ENCODE results near the gene PPCDC. TPM values are rescaled to one million over a fixed set of nuclear protein-coding genes. Genes with fewer than 3 reads are reported as not detected.

PPCDC gene
- total RNA-seq, 1 donor from 2014 or later, result 7.2 TPM

DNA sequence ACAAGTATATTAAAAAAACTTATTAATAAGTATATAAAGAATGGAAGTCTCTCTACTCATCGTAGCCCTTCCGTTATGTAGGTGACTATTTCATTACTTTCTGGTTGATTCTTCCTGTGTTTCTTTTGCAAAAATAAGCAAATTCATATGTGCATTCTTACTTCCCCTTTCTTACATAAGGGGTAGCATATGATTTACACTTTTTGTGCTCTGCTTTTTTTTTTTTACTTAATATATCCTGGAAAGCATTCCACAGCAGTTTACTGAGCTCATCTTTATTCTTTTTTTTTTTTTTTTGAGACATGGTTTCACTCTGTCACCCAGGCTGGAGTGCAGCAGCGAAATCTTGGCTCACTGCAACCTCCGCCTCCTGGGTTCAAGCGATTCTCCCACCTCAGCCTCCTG is 15.2 kb upstream of the PPCDC start:
- intact Hi-C loops (cut with DNase I), result no loop called here
- DNase-seq (ENCODE audit: low spot score), result no peak

GRCh38 chr15:75008629-75009326 is 14.6 kb upstream of the PPCDC start:
- DNase-seq (ENCODE audit: low spot score), result no peak
- intact Hi-C loops (cut with DNase I), result no loop called here

DNA sequence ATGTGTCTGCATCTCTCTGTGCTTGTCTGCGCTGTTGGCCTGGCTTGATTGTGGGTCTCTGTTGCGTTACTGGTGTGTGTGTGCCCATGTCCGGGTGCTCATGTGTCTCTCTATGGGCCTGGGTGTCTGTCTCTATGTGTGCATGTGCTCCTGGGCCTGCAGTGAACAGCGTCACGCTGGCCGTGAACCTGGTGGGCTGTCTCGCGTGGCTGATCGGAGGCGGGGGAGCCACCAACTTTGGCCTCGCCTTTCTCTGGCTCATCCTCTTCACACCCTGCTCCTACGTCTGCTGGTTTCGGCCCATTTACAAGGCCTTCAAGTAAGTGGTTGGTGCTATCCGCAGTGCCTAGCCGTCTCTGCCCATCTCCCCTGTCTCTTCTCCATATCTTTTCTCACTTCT is 7.0 kb upstream of the PPCDC start:
- no peak for DNase-seq (ENCODE audit: low spot score)
- intact Hi-C loops (cut with DNase I), result no loop called here

DNA sequence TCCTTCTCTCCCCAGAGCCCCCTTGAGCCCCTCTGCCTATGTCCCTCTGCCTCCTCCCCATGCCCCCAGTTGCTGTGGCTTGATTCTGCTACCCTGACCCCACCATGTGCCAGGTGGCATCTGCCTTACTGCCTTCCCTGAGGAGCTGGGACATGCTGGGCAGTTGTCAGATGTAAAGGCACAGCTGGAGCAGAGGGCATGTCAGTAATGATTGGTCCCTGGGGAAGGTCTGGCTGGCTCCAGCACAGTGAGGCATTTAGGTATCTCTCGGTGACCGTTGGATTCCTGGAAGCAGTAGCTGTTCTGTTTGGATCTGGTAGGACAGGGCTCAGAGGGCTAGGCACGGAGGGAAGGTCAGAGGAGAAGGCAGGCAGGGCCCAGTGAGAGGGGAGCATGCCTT is 3.5 kb upstream of the PPCDC start:
- intact Hi-C loops (cut with DNase I), result loop anchor here (5.0 to 10.0 kb wide), 2 partner anchors 58 to 285 kb away; no protein-coding TSS in a partner anchor
- DNase-seq (ENCODE audit: low spot score), result no peak

GRCh38 chr15:75021341-75021740 is 2.0 kb upstream of the PPCDC start:
- intact Hi-C loops (cut with DNase I), result loop anchor here (5.0 to 10.0 kb wide), 2 partner anchors 59 to 283 kb away; no protein-coding TSS in a partner anchor
- DNase-seq (ENCODE audit: low spot score), result no peak

- intact Hi-C loops (cut with DNase I), result loop anchor here (5.0 to 10.0 kb wide), 2 partner anchors 60 to 282 kb away; no protein-coding TSS in a partner anchor
Measured at GRCh38 chr15:75022783-75023180, 608 bp upstream of the PPCDC start.

DNA sequence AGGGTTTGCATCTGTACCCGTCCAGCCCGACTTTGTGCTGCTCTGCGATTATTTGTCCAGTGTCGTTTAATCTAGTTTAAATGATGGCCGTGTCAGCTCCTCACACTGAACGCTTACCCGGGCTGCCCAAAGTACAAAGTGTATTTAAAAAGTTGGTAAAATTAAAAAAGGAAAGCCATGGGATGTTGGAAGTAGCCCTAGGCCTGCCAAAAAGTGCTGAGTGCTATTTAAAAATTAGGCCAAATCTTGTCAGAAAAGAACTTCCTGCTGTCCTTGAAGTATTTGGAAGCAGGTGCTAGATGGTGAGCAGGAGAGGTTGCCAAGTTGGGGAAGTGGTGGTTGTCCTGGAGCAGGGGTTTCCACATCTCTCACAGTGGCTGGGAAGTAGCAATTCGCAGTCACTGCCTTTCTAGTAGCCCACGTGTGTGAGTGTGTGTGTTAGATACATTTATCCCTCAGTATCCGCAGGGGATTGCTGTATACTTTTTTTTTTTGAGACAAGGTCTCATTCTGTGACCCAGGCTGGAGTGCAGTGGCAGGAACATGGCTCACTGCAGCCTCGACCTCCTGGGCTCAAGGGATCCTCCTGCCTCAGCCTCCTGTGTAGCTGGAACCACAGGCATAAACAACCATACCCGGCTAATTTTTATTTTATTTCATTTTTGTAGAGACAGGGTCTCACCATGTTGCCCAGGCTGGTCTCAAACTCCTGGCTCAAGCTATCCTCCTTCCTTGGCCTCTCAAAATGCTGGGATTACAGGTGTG is 664 bp downstream of the PPCDC start:
- no peak for DNase-seq (ENCODE audit: low spot score)
- intact Hi-C loops (cut with DNase I), result loop anchor here (5.0 to 10.0 kb wide), 2 partner anchors 62 to 281 kb away; no protein-coding TSS in a partner anchor

More at GRCh38 chr15:75022783-75023180, 608 bp upstream of the PPCDC start:
- no peak for DNase-seq (ENCODE audit: low spot score)

DNA sequence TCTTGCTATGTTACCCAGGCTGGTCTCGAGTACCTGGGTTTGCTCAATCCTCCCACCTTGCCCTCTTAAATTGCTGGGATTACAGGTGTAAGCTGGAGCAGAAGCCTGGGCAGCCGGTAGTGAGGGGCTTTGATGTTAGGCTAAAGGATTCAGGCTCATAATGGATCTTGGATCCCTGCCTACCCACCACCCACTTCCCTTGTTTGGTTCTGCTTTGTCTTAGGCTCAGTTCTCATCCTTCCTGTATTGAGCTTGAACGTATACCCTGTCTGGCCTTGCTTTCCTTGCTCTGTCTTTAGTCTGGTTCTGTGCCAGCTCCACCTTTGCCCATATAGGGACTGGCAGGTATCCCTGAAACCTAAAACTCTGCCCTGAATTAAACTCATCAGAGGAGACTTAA is 1.7 kb downstream of the PPCDC start:
- DNase-seq (ENCODE audit: low spot score), result no peak
- intact Hi-C loops (cut with DNase I), result loop anchor here (10.0 kb wide), 1 partner anchor 280 kb away; no protein-coding TSS in a partner anchor

GRCh38 chr15:75025548-75026260 is 2.3 kb downstream of the PPCDC start:
- intact Hi-C loops (cut with DNase I), result loop anchor here (10.0 kb wide), 1 partner anchor 279 kb away; no protein-coding TSS in a partner anchor
- DNase-seq (ENCODE audit: low spot score), result no peak

- intact Hi-C loops (cut with DNase I), result loop anchor here (10.0 kb wide), 1 partner anchor 277 kb away; no protein-coding TSS in a partner anchor
- DNase-seq (ENCODE audit: low spot score), result no peak
Measured at GRCh38 chr15:75027551-75027950, 4.2 kb downstream of the PPCDC start.

DNA sequence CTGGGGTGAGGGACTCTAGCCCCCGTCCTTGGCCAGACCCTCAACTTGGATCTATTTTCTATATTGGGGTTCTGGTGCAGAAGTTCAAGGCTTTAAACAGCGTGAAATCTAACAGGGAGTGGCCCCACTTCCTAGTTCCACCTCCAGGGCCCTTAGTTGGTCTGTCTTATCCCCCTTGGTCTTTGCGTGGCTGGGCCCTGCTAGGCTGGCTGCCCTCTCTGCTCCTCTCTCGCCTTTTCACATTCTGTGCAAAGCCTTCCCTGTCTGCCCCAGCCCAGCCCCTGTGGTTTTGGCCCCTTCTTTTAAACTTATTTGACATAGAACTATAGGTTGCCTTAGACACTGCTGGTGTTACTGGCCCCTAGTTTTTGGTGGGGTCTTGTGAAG is 5.6 kb downstream of the PPCDC start:
- no peak for DNase-seq (ENCODE audit: low spot score)
- intact Hi-C loops (cut with DNase I), result loop anchor here (1.0 to 10.0 kb wide), 3 partner anchors 14 to 276 kb away; no protein-coding TSS in a partner anchor

- DNase-seq (ENCODE audit: low spot score), result peak; percentile 96
- intact Hi-C loops (cut with DNase I), result loop anchor here (1.0 to 10.0 kb wide), 3 partner anchors 13 to 275 kb away; no protein-coding TSS in a partner anchor
Measured at GRCh38 chr15:75029378-75030022, 6.1 kb downstream of the PPCDC start.

GRCh38 chr15:75030023-75030413 is 6.6 kb downstream of the PPCDC start:
- no peak for DNase-seq (ENCODE audit: low spot score)
- intact Hi-C loops (cut with DNase I), result no loop called here

DNA sequence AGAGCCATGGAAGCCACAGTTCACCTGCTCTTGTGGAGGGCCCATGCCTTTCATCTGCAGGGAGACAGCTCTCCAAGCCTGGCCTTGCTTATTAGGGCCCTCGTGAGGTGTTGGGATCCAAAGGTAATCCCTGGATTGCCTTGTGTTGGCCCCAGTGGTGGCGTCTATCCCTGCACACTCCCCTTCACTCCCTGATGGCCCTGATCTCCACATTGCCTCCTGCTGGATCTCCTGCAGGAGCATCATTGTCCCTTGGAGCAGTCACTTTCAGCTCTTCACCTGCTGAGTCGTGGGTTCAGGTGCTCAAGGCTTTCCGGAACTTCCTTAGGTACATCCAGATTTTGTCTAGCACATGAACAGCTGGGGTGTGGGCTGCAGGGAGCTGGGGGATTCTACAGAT is 7.0 kb downstream of the PPCDC start:
- intact Hi-C loops (cut with DNase I), result no loop called here
- DNase-seq (ENCODE audit: low spot score), result no peak

DNA sequence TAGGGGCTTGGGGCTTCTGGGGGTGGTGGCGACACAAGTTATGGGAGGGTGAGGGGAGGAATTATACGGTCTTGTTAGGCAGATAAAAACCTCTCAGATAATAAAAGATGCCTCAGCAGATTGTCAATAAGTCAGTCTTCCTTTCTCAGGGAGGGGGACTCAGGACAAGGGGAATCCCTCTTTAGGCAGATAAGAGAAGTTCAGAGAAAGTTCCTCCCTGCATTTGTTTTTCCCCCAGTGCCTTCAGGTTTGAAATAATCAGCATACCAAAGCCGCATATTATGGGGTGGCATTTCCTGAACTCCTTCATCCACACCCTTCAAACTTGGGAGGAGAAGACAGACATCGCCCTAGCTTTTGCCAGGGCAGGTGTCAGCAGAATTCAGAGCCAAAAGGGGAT is 8.5 kb downstream of the PPCDC start:
- intact Hi-C loops (cut with DNase I), result no loop called here
- no peak for DNase-seq (ENCODE audit: low spot score)

DNA sequence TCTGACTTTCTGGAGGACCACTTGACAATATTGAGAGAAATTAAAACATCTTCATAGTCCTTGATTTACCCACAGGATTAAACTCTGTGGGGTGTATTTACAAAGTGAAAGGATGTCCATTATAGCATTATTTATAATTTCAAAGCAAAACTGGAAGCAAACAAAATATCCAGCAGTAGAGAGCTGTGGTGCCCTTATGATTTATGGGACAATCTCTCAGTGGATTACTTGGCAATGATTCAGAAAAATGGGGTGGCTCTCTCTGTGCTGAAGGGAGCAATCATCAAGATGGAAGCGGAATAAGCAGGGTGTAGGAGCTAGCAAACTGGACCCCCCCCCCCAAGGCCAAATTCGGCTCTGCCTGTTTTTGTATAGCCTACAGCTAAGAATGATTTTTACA is 9.0 kb downstream of the PPCDC start:
- intact Hi-C loops (cut with DNase I), result no loop called here
- DNase-seq (ENCODE audit: low spot score), result no peak

DNA sequence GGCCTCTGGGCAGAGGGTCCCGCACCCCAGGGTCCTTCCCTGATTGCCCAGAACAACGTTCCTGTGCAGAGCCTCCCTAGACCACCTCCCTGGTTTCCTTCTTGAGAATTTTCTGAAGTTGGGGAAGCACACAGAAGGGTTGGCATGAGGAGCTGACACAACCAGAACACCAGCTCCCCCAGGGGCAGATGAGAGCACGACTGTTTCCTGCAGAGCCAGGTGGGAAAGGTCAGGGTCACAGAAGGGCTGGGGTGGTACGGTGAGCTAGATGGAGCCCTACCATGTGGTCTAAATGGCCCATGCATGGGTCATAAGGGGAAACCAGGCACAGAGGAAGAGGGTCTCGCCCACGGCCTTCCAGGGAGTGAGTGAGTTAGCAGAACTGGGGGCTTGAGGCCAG is 10.4 kb downstream of the PPCDC start:
- no peak for DNase-seq (ENCODE audit: low spot score)

DNA sequence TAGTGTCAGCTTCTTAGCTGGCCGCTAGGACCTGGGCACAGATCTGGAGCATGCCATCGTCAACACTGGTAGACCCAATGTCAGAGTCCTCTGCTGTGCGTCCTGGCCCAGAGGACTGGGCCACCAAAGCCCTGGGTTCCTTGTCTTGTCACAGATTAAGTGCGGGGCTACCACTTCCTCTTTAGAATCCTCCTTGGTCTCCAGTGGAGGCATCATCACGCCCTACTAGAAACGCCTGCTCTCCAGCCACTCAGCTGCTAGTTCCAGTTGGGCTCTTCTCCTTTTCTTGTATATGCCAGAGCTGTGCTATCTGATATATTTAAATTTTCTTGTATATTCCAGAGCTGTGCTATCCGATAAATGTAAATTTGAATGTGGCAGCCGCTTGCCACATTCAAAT is 11.2 kb downstream of the PPCDC start:
- DNase-seq (ENCODE audit: low spot score), result no peak
- intact Hi-C loops (cut with DNase I), result no loop called here

More for the DNA sequence above, 10.4 kb downstream of the PPCDC start:
- intact Hi-C loops (cut with DNase I), result no loop called here

DNA sequence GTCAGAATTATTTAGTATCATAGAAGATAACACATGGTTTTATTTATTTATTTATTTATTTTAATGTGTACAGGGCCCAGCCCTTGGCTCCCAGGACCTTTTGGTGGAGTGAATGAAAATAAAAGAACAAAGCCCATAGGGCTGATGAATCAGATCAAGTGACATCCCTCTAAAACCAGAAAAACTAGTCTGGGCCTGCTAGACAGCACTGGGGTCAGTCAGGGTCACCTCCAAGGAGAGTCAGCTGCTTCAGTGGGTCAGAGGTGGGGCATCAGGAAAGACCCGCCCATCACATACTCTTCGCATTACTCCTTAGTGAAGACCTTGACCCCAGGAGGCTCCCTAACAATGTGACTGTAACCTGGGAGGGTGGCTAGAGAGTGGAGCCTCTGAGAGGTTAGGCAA is 12.8 kb downstream of the PPCDC start:
- no peak for DNase-seq (ENCODE audit: low spot score)
- intact Hi-C loops (cut with DNase I), result no loop called here
